NCI-H2227 treated with DMSO at 0.1 percent for 48 hours (cell line): Measurements from ENCODE around the gene PARN.

Experiments used
- DNase-seq: peaks from one replicate; lab custom pipeline; 2025; lab: John Stamatoyannopoulos, UW

Gene PARN

GRCh38 chr16:14472357-14472756 lies 157.7 kb downstream of the PARN start:
- DNase-seq, result no peak

GRCh38 chr16:14470788-14471187 lies 159.3 kb downstream of the PARN start:
- no peak for DNase-seq

GRCh38 chr16:14465799-14466198 lies 164.3 kb downstream of the PARN start:
- DNase-seq, result no peak

GRCh38 chr16:14464796-14465195 lies 165.3 kb downstream of the PARN start:
- DNase-seq, result no peak

GRCh38 chr16:14464192-14464591 lies 165.9 kb downstream of the PARN start:
- no peak for DNase-seq

- DNase-seq, result no peak
Measured at GRCh38 chr16:14462811-14463210, 167.2 kb downstream of the PARN start.

- DNase-seq, result no peak
Measured at GRCh38 chr16:14460726-14461125, 169.3 kb downstream of the PARN start.

- no peak for DNase-seq
Measured at GRCh38 chr16:14458576-14458975, 171.5 kb downstream of the PARN start.

- DNase-seq, result no peak
Measured at GRCh38 chr16:14456793-14457481, 173.1 kb downstream of the PARN start.

- no peak for DNase-seq
Measured at GRCh38 chr16:14455573-14455972, 174.5 kb downstream of the PARN start.

- DNase-seq, result no peak
Measured at GRCh38 chr16:14454391-14454790, 175.7 kb downstream of the PARN start.

- DNase-seq, result no peak
Measured at GRCh38 chr16:14452066-14452465, 178.0 kb downstream of the PARN start.

GRCh38 chr16:14450846-14451245 lies 179.2 kb downstream of the PARN start:
- no peak for DNase-seq

GRCh38 chr16:14449790-14450480 lies 180.1 kb downstream of the PARN start:
- no peak for DNase-seq

GRCh38 chr16:14449334-14449733 lies 180.7 kb downstream of the PARN start:
- no peak for DNase-seq

- no peak for DNase-seq
Measured at GRCh38 chr16:14448879-14449278, 181.2 kb downstream of the PARN start.

GRCh38 chr16:14447783-14448182 lies 182.3 kb downstream of the PARN start:
- DNase-seq, result no peak

- DNase-seq, result no peak
Measured at GRCh38 chr16:14446796-14447195, 183.3 kb downstream of the PARN start.

GRCh38 chr16:14445937-14446715 lies 183.9 kb downstream of the PARN start:
- DNase-seq, result no peak

- no peak for DNase-seq
Measured at GRCh38 chr16:14444979-14445810, 184.9 kb downstream of the PARN start.

GRCh38 chr16:14441533-14441932 lies 188.5 kb downstream of the PARN start:
- DNase-seq, result peak; percentile 60

- DNase-seq, result no peak
Measured at GRCh38 chr16:14438256-14438655, 191.8 kb downstream of the PARN start.
